CD14-positive monocyte (primary cell): ENCODE data around the gene ARRDC1. TPM values are rescaled to one million over a fixed set of nuclear protein-coding genes. Genes with fewer than 3 reads are reported as not detected.

Source experiments
- DNase-seq, 3 donors: peaks; one replicate each; pipeline ENCODE4 v3.0.0-alpha.2; 2011 to 2022
- H2AFZ ChIP-seq: 2 replicates; pipeline ENCODE4 v1.6.0; 2012; ENCODE audit warnings: mild to moderate bottlenecking, low read depth, low read length, inconsistent platforms; ENCODE audit not compliant: insufficient read depth, poor library complexity, severe bottlenecking
- H3K27ac ChIP-seq, 2 donors: 1 replicate in 1 of 2; 2 replicates in 1 of 2; pipeline ENCODE4 v1.5.1; 2012 to 2013; ENCODE audit warnings: low read length in 2 of 2, control low read depth in 1 of 2, inconsistent platforms in 1 of 2, low read depth in 1 of 2, mild to moderate bottlenecking in 1 of 2
- H3K27me3 ChIP-seq, 2 donors: one replicate each; pipeline versions ENCODE4 v1.6.0 to v1.6.1; 2011 to 2013; ENCODE audit warnings: low read length in 2 of 2; ENCODE audit not compliant: control insufficient read depth in 2 of 2, insufficient read depth in 2 of 2
- H3K36me3 ChIP-seq, 2 donors: replicated peaks in 1 of 2; 1 replicate in 1 of 2; 2 replicates in 1 of 2; pipeline versions ENCODE4 v1.5.1 to v1.6.1; 2012 to 2013; ENCODE audit warnings: low read length in 2 of 2, control low read depth in 1 of 2, inconsistent platforms in 1 of 2, mild to moderate bottlenecking in 1 of 2; ENCODE audit not compliant: insufficient read depth in 2 of 2, control insufficient read depth in 1 of 2
- H3K4me1 ChIP-seq, 2 donors: 1 replicate in 1 of 2; 2 replicates in 1 of 2; pipeline versions ENCODE4 v1.5.1 to v1.6.1; 2012 to 2013; ENCODE audit warnings: low read length in 2 of 2, control low read depth in 1 of 2, inconsistent platforms in 1 of 2, mild to moderate bottlenecking in 1 of 2, moderate library complexity in 1 of 2; ENCODE audit not compliant: insufficient read depth in 2 of 2, control insufficient read depth in 1 of 2
- H3K4me2 ChIP-seq: replicated peaks from 2 replicates; pipeline ENCODE3; 2012; ENCODE audit warnings: low read length, moderate library complexity, mild to moderate bottlenecking; ENCODE audit not compliant: poor library complexity, severe bottlenecking; ENCODE audit errors: extremely low read depth
- H3K4me3 ChIP-seq, 3 experiments: fragments of 200-600 bp in 1 of 3; sonication (generic) in 1 of 3; replicated peaks in 1 of 3; 1 replicate in 2 of 3; 2 replicates in 1 of 3; pipeline ENCODE4 v1.5.1; 2011 to 2013; ENCODE audit warnings: low read length in 3 of 3, mild to moderate bottlenecking in 3 of 3, control low read depth in 2 of 3, low read depth in 2 of 3, inconsistent platforms in 1 of 3, moderate library complexity in 1 of 3
- H3K79me2 ChIP-seq: 2 replicates; pipeline ENCODE4 v1.6.0; 2012; ENCODE audit warnings: mild to moderate bottlenecking, control low read depth, inconsistent platforms, low read length, moderate library complexity; ENCODE audit not compliant: insufficient read depth
- H3K9ac ChIP-seq: 2 replicates; pipeline ENCODE4 v1.6.0; 2017; ENCODE audit warnings: low read length, mild to moderate bottlenecking; ENCODE audit not compliant: insufficient read depth, poor library complexity, severe bottlenecking
- H3K9me3 ChIP-seq, 2 donors: replicated peaks in 1 of 2; 1 replicate in 1 of 2; 2 replicates in 1 of 2; pipeline versions ENCODE4 v1.5.1 to v1.6.1; 2012 to 2013; ENCODE audit warnings: low read length in 2 of 2, control low read depth in 1 of 2; ENCODE audit not compliant: control insufficient read depth in 1 of 2, insufficient read depth in 1 of 2
- H4K20me1 ChIP-seq: 2 replicates; pipeline ENCODE4 v1.6.0; 2012; ENCODE audit warnings: mild to moderate bottlenecking, low read length, control low read depth, moderate library complexity; ENCODE audit not compliant: insufficient read depth
- H3K27ac Mint-ChIP-seq, 7 donors: one replicate each; pipeline ENCODE4 v1.8.0; 2020; ENCODE audit warnings: mild to moderate bottlenecking in 7 of 7, mixed read lengths in 7 of 7, moderate library complexity in 6 of 7, inconsistent platforms in 2 of 7
- H3K27me3 Mint-ChIP-seq, 3 donors: one replicate each; pipeline ENCODE4 v1.8.0; 2021 to 2022; ENCODE audit warnings: low read depth in 3 of 3, mild to moderate bottlenecking in 3 of 3, mixed read lengths in 3 of 3, moderate library complexity in 3 of 3, inconsistent platforms in 1 of 3
- H3K36me3 Mint-ChIP-seq, 2 donors: one replicate each; pipeline ENCODE4 v1.8.0; 2020; ENCODE audit warnings: mixed read lengths in 2 of 2, inconsistent platforms in 1 of 2, mild to moderate bottlenecking in 1 of 2
- H3K4me1 Mint-ChIP-seq: one replicate; pipeline ENCODE4 v1.8.0; 2020; ENCODE audit warnings: mild to moderate bottlenecking, mixed read lengths
- H3K4me3 Mint-ChIP-seq, 2 donors: one replicate each; pipeline ENCODE4 v1.8.0; 2020; ENCODE audit warnings: mild to moderate bottlenecking in 2 of 2, mixed read lengths in 2 of 2, moderate library complexity in 1 of 2
- H3K9me3 Mint-ChIP-seq, 7 donors: one replicate each; pipeline ENCODE4 v1.8.0; 2020 to 2022; ENCODE audit warnings: mixed read lengths in 7 of 7, mild to moderate bottlenecking in 6 of 7, moderate library complexity in 6 of 7, inconsistent platforms in 2 of 7
- CTCF ChIP-seq: fragments of 200-600 bp; IDR thresholded peaks from one replicate; pipeline ENCODE4 v1.8.0; 2022; ENCODE audit warnings: antibody characterized with exemption, mild to moderate bottlenecking
- WGBS: methylation state at CpG from one replicate; pipeline ENCODE4 v1.1.5; 2013; ENCODE audit warnings: missing lambda C conversion rate; ENCODE audit not compliant: insufficient coverage; 5-methylcytosine and 5-hydroxymethylcytosine counted together
- intact Hi-C, 2 donors: fragments of 100-400 bp; cut with micrococcal nuclease; formaldehyde crosslinking; loops; one replicate each; pipeline versions ENCODE4 v1.15.0 to v1.15.1; 2023
- polyA plus RNA-seq, 3 donors: library from polyadenylated mRNA; depleted of rRNA in 1 of 3; unstranded in 2 of 3; stranded (reverse) in 1 of 3; fragments of 300-500 nt in 2 of 3; fragments of >200 nt in 1 of 3; fragmentation: Illumina TruSeq in 2 of 3; gene quantifications; 1 replicate in 2 of 3; 2 replicates in 1 of 3; pipeline ENCODE4 v1.2.3, GENCODE V29; 2012 to 2021

ARRDC1 gene
- polyA plus RNA-seq, 3 donors = 83.2 to 454 (median 87.6) TPM

- DNase-seq = no peak
These were observed 23.1 kb upstream of the ARRDC1 start for GRCh38 chr9:137582286-137582860.

GRCh38 chr9:137583347-137583746 is 22.1 kb upstream of the ARRDC1 start:
- Histone ChIP-seq H2AFZ (no peak overlapping the region), H3K27ac (no peak overlapping the region), H3K4me1 (peaks cover 5 to 7% of the 10 kb centered on the region in 2 donors), H3K79me2 (peaks cover under 1% of the 10 kb centered on the region), H3K36me3 (peaks cover 30 to 50% of the 10 kb centered on the region in 2 donors), H3K4me2 (no peak overlapping the region), H3K4me3 (no peak overlapping the region), H3K9ac (no peak overlapping the region), H4K20me1 (no peaks in the 10 kb centered on the region), H3K27me3 (no peaks in the 10 kb centered on the region), H3K9me3 (no peaks in the 10 kb centered on the region)
- intact Hi-C loops = no loop called here
- H3K4me3 Mint-ChIP-seq = no peak overlapping the region
- peaks cover 48 to 60% of the 10 kb centered on the region in 2 donors for H3K36me3 Mint-ChIP-seq
- 84% methylated on average over 9 of the region's 14 CpGs for WGBS
- H3K27me3 Mint-ChIP-seq = peaks cover 0 to 2% (median 0%) of the 10 kb centered on the region in 3 donors
- no peaks in the 10 kb centered on the region for H3K9me3 Mint-ChIP-seq
- peaks cover 6% of the 10 kb centered on the region for H3K4me1 Mint-ChIP-seq
- no peak for TF ChIP-seq CTCF
- H3K27ac Mint-ChIP-seq = peak overlapping the region in 3 of 7 donors; percentile 21 to 33 (median 31)
- no peak for DNase-seq

More at GRCh38 chr9:137582286-137582860, 23.1 kb upstream of the ARRDC1 start:
- intact Hi-C loops = no loop called here
- Histone ChIP-seq H3K9ac (no peak overlapping the region), H3K4me2 (no peak overlapping the region), H4K20me1 (peaks cover 6% of the 10 kb centered on the region), H3K4me3 (no peak overlapping the region), H3K36me3 (peaks cover 23 to 41% of the 10 kb centered on the region in 2 donors), H2AFZ (no peak overlapping the region), H3K27me3 (no peaks in the 10 kb centered on the region), H3K79me2 (peaks cover 10% of the 10 kb centered on the region), H3K9me3 (no peaks in the 10 kb centered on the region), H3K4me1 (peaks cover 15 to 17% of the 10 kb centered on the region in 2 donors), H3K27ac (no peak overlapping the region)
- Mint-ChIP-seq H3K4me3 (no peak overlapping the region), H3K36me3 (peaks cover 39 to 50% of the 10 kb centered on the region in 2 donors), H3K27ac (peak overlapping the region in 2 of 7 donors; percentile 42 to 55), H3K4me1 (peaks cover 15% of the 10 kb centered on the region), H3K27me3 (peaks cover 0 to 2% (median 0%) of the 10 kb centered on the region in 3 donors), H3K9me3 (no peaks in the 10 kb centered on the region)
- peak; percentile 53 for TF ChIP-seq CTCF
- 91% methylated on average over 20 of the region's 20 CpGs for WGBS
